GM12865 (cell line): ENCODE measurements around the gene SYT4.
A peak's percentile ranks its signal among the peaks of the same experiment; 100 is the strongest.
"Not testable (repeated sequence)": the region's sequence is repeated elsewhere in the genome, so short reads cannot be mapped to it uniquely, and the experiment has no call there.

ENCODE experiments used
- DNase-seq: peaks from one replicate; pipeline ENCODE4 v3.0.0; 2010; ENCODE audit warnings: low read depth
- H3K4me3 ChIP-seq: 2 replicates; pipeline ENCODE4 v1.5.1; 2011; ENCODE audit warnings: mild to moderate bottlenecking, low read depth, low read length, control low read depth
- CTCF ChIP-seq: IDR thresholded peaks from 2 replicates; pipeline ENCODE4 v1.5.1; 2011; ENCODE audit warnings: low read length, control low read depth, low read depth, inconsistent platforms; ENCODE audit not compliant: insufficient read depth; ENCODE audit errors: missing control alignments

The SYT4 gene

GRCh38 chr18:43277164-43277600 is at the start of gene SYT4:
TSS of gene SYT4 (minus strand) at chr18:43277490. CDS start at chr18:43277281, 209 bp downstream.
- H3K4me3 ChIP-seq: no peak within 1 kb of the TSS
- no peak for TF ChIP-seq CTCF
- peak; percentile 2 for DNase-seq

GRCh38 chr18:43322132-43322531 is 44.8 kb upstream of the SYT4 start:
- no peak for TF ChIP-seq CTCF
- H3K4me3 ChIP-seq: no peak overlapping the region
- no peak for DNase-seq

- TF ChIP-seq CTCF: no peak
- DNase-seq: no peak
These were observed 37.7 kb upstream of the SYT4 start for GRCh38 chr18:43314941-43315340.

GRCh38 chr18:43312891-43313290 is 35.6 kb upstream of the SYT4 start:
- no peak for TF ChIP-seq CTCF
- H3K4me3 ChIP-seq: no peak overlapping the region
- DNase-seq: no peak

More at GRCh38 chr18:43314941-43315340, 37.7 kb upstream of the SYT4 start:
- H3K4me3 ChIP-seq: no peak overlapping the region

- DNase-seq: no peak
- H3K4me3 ChIP-seq: no peak overlapping the region
- TF ChIP-seq CTCF: no peak
These were observed 32.9 kb upstream of the SYT4 start for GRCh38 chr18:43310239-43310638.

GRCh38 chr18:43303376-43303775 is 26.1 kb upstream of the SYT4 start:
- H3K4me3 ChIP-seq: no peak overlapping the region
- TF ChIP-seq CTCF: no peak
- no peak for DNase-seq

GRCh38 chr18:43286187-43286586 is 8.9 kb upstream of the SYT4 start:
- not testable (repeated sequence) for H3K4me3 ChIP-seq, DNase-seq
